ENCODE results near the gene GPAM.
"Not testable (repeated sequence)": the region's sequence is repeated elsewhere in the genome, so short reads cannot be mapped to it uniquely, and the experiment has no call there.

Gene GPAM

GRCh38 chr10:112215342-112215774 lies 31.8 kb upstream of the GPAM start:
- no peak for DNase-seq

- no peak for DNase-seq
Measured at GRCh38 chr10:112214298-112214926, 30.8 kb upstream of the GPAM start.

GRCh38 chr10:112213836-112214235 lies 30.3 kb upstream of the GPAM start:
- no peak for DNase-seq

- no peak for DNase-seq
Measured at GRCh38 chr10:112213098-112213823, 29.7 kb upstream of the GPAM start.

GRCh38 chr10:112210666-112211065 lies 27.1 kb upstream of the GPAM start:
- DNase-seq = no peak

GRCh38 chr10:112209684-112210131 lies 26.1 kb upstream of the GPAM start:
- no peak for DNase-seq

- no peak for DNase-seq
Measured at GRCh38 chr10:112208997-112209396, 25.4 kb upstream of the GPAM start.

- no peak for DNase-seq
Measured at GRCh38 chr10:112208292-112208691, 24.7 kb upstream of the GPAM start.

- DNase-seq = no peak
Measured at GRCh38 chr10:112203328-112204076, 19.9 kb upstream of the GPAM start.

GRCh38 chr10:112202561-112203241 lies 19.1 kb upstream of the GPAM start:
- no peak for DNase-seq

- no peak for DNase-seq
Measured at GRCh38 chr10:112202076-112202475, 18.5 kb upstream of the GPAM start.

- no peak for DNase-seq
Measured at GRCh38 chr10:112201334-112201733, 17.8 kb upstream of the GPAM start.

GRCh38 chr10:112200259-112200658 lies 16.7 kb upstream of the GPAM start:
- DNase-seq = not testable (repeated sequence)

GRCh38 chr10:112197662-112198061 lies 14.1 kb upstream of the GPAM start:
- not testable (repeated sequence) for DNase-seq

- DNase-seq = no peak
Measured at GRCh38 chr10:112195224-112195623, 11.7 kb upstream of the GPAM start.

GRCh38 chr10:112191791-112192190 lies 8.2 kb upstream of the GPAM start:
- DNase-seq = no peak

- DNase-seq = no peak
Measured at GRCh38 chr10:112191041-112191590, 7.6 kb upstream of the GPAM start.

GRCh38 chr10:112189465-112189864 lies 5.9 kb upstream of the GPAM start:
- no peak for DNase-seq

- DNase-seq = no peak
Measured at GRCh38 chr10:112187527-112187926, 4.0 kb upstream of the GPAM start.

- no peak for DNase-seq
Measured at GRCh38 chr10:112185959-112186358, 2.4 kb upstream of the GPAM start.

GRCh38 chr10:112184379-112184778 lies 814 bp upstream of the GPAM start:
- DNase-seq = no peak

- DNase-seq = no peak
Measured at GRCh38 chr10:112184052-112184371, 447 bp upstream of the GPAM start.

- no peak for DNase-seq
Measured at GRCh38 chr10:112182784-112183328, 709 bp downstream of the GPAM start.

Measured in stimulated activated CD4-positive, alpha-beta T cell treated with anti-CD3 and anti-CD28 coated beads, Interleukin-2, amount 100 ng/mL, for 24 hours (primary cell).